ENCODE results near the gene RSPH10B. TPM values are rescaled to one million over a fixed set of nuclear protein-coding genes. Genes with fewer than 3 reads are reported as not detected.
"Not testable (repeated sequence)": the region's sequence is repeated elsewhere in the genome, so short reads cannot be mapped to it uniquely, and the experiment has no call there.

RSPH10B gene
- polyA plus RNA-seq, 3 donors: not detected

DNA sequence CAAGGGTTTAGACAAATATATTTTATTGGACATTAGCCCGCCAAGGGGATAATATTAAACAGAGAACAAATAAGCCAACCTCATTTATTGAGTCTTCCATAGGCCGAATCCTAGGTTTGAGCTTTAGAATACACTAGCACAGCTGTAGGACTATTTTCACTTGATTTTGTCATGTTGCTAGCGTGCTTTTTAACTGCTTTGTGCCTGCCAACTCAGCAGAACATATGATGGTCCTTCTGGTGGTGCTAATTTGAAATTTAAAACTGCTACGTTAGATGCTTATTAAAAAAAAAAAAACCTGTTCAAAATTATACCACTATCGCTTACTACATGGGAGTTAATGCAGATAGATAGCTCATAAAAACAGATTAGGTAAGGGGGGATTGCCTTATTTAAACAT is 86.1 kb downstream of the RSPH10B start:
- H3K27ac ChIP-seq (ENCODE audit: low read depth in 1 of 2, low read length in 2 of 2); H3K9me3 ChIP-seq (replicated peaks in 1 of 2; ENCODE audit: control insufficient read depth in 1 of 2, insufficient read depth in 1 of 2, low read length in 2 of 2); H3K9me3 Mint-ChIP-seq; H3K4me3 Mint-ChIP-seq; H3K9ac ChIP-seq (ENCODE audit: insufficient read depth, low read length, poor library complexity, severe bottlenecking); H3K4me1 ChIP-seq (ENCODE audit: control insufficient read depth in 1 of 2, insufficient read depth in 2 of 2, low read length in 2 of 2); DNase-seq; H4K20me1 ChIP-seq (ENCODE audit: insufficient read depth, low read length); H3K36me3 ChIP-seq (replicated peaks in 1 of 2; ENCODE audit: control insufficient read depth in 1 of 2, insufficient read depth in 2 of 2, low read length in 2 of 2); H3K4me2 ChIP-seq (replicated peaks; ENCODE audit: extremely low read depth, low read length, poor library complexity, severe bottlenecking); H3K79me2 ChIP-seq (ENCODE audit: insufficient read depth, low read length); H3K27ac Mint-ChIP-seq; H2AFZ ChIP-seq (ENCODE audit: insufficient read depth, low read depth, low read length, poor library complexity, severe bottlenecking); H3K27me3 ChIP-seq (ENCODE audit: control insufficient read depth in 2 of 2, insufficient read depth in 2 of 2, low read length in 2 of 2); H3K4me3 ChIP-seq (replicated peaks in 1 of 3; ENCODE audit: low read depth in 2 of 3, low read length in 3 of 3); H3K36me3 Mint-ChIP-seq; H3K4me1 Mint-ChIP-seq; H3K27me3 Mint-ChIP-seq (ENCODE audit: low read depth in 3 of 3); intact Hi-C loops (cut with micrococcal nuclease): not testable (repeated sequence)
- 100% methylated on average over 1 of the region's 5 CpGs for WGBS (ENCODE audit: insufficient coverage)

DNA sequence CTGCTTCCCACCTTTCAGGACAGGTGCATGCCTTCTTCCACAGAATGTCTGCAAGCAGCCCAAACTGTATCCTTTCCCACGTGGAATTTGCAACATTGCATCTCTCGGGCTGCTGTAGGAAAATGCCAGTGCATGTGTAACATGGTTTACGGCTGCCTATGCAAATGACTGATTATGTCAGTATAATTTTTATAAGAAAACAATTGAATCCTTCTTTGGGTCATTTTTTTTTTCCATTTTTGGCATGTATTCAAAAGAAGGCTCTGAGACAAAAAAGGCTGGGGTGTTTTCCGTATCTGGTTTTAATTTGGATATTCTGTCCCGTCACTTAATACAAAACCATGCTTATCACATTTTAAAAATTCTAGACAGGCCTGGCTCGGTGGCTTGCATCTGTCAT is 90.4 kb downstream of the RSPH10B start:
- H3K4me3 Mint-ChIP-seq; H3K36me3 ChIP-seq (replicated peaks in 1 of 2; ENCODE audit: control insufficient read depth in 1 of 2, insufficient read depth in 2 of 2, low read length in 2 of 2); H3K4me1 Mint-ChIP-seq; H3K36me3 Mint-ChIP-seq; intact Hi-C loops (cut with micrococcal nuclease); H3K9me3 ChIP-seq (replicated peaks in 1 of 2; ENCODE audit: control insufficient read depth in 1 of 2, insufficient read depth in 1 of 2, low read length in 2 of 2); H3K27ac Mint-ChIP-seq; DNase-seq; H4K20me1 ChIP-seq (ENCODE audit: insufficient read depth, low read length); H3K79me2 ChIP-seq (ENCODE audit: insufficient read depth, low read length); H3K27me3 Mint-ChIP-seq (ENCODE audit: low read depth in 3 of 3); H2AFZ ChIP-seq (ENCODE audit: insufficient read depth, low read depth, low read length, poor library complexity, severe bottlenecking); H3K4me3 ChIP-seq (replicated peaks in 1 of 3; ENCODE audit: low read depth in 2 of 3, low read length in 3 of 3); H3K27me3 ChIP-seq (ENCODE audit: control insufficient read depth in 2 of 2, insufficient read depth in 2 of 2, low read length in 2 of 2); H3K9ac ChIP-seq (ENCODE audit: insufficient read depth, low read length, poor library complexity, severe bottlenecking); H3K27ac ChIP-seq (ENCODE audit: low read depth in 1 of 2, low read length in 2 of 2); H3K9me3 Mint-ChIP-seq; H3K4me1 ChIP-seq (ENCODE audit: control insufficient read depth in 1 of 2, insufficient read depth in 2 of 2, low read length in 2 of 2); H3K4me2 ChIP-seq (replicated peaks; ENCODE audit: extremely low read depth, low read length, poor library complexity, severe bottlenecking): not testable (repeated sequence)
- WGBS (ENCODE audit: insufficient coverage): 90% methylated on average over 2 of the region's 6 CpGs

DNA sequence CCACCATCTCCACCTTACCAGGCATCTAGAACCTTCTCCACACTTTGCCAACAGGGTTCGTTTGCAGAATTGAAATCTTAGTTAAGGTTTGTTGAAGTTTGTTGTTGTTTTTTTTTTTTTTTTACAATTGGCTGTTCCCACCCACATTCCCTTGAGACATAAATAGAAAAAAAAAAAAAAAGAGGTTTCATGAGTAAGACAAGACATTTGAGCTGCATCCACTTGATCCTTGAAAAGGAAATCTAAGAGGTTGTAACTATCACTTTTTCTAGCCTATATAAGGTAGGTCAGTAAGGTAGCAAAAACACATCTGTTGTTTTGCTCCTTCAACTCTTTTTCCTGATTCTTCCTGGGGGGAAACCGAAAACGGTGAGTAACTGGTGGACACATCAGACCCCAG is 90.9 kb downstream of the RSPH10B start:
- intact Hi-C loops (cut with micrococcal nuclease); H2AFZ ChIP-seq (ENCODE audit: insufficient read depth, low read depth, low read length, poor library complexity, severe bottlenecking); H3K79me2 ChIP-seq (ENCODE audit: insufficient read depth, low read length); H3K9me3 Mint-ChIP-seq; H3K27me3 ChIP-seq (ENCODE audit: control insufficient read depth in 2 of 2, insufficient read depth in 2 of 2, low read length in 2 of 2); H3K4me3 Mint-ChIP-seq; H3K27ac Mint-ChIP-seq; H3K4me3 ChIP-seq (replicated peaks in 1 of 3; ENCODE audit: low read depth in 2 of 3, low read length in 3 of 3); H3K4me2 ChIP-seq (replicated peaks; ENCODE audit: extremely low read depth, low read length, poor library complexity, severe bottlenecking); H3K9ac ChIP-seq (ENCODE audit: insufficient read depth, low read length, poor library complexity, severe bottlenecking); H3K36me3 Mint-ChIP-seq; H3K27ac ChIP-seq (ENCODE audit: low read depth in 1 of 2, low read length in 2 of 2); H3K4me1 ChIP-seq (ENCODE audit: control insufficient read depth in 1 of 2, insufficient read depth in 2 of 2, low read length in 2 of 2); H3K4me1 Mint-ChIP-seq; H4K20me1 ChIP-seq (ENCODE audit: insufficient read depth, low read length); H3K36me3 ChIP-seq (replicated peaks in 1 of 2; ENCODE audit: control insufficient read depth in 1 of 2, insufficient read depth in 2 of 2, low read length in 2 of 2); DNase-seq; H3K9me3 ChIP-seq (replicated peaks in 1 of 2; ENCODE audit: control insufficient read depth in 1 of 2, insufficient read depth in 1 of 2, low read length in 2 of 2); H3K27me3 Mint-ChIP-seq (ENCODE audit: low read depth in 3 of 3): not testable (repeated sequence)
- no CpG with 5 or more reads among the region's 3 CpGs for WGBS (ENCODE audit: insufficient coverage)

Small RNA genes lying within 50 kb of the gene (small RNA-seq; reads per million reads assigned to genes)
- gene RF00019 (ENCODE audit: insufficient read length, low read depth): not detected
- 1.2 reads per million for gene SNORA80D (ENCODE audit: insufficient read length, low read depth)

Other genes with a start within 250 kb of the RSPH10B start
- 10 to 100 TPM; 11.8 to 36.8 (median 14.8) TPM for gene RNF216, start 189.0 kb downstream of the RSPH10B start, polyA plus RNA-seq
- gene OCM, start 89.9 kb downstream of the RSPH10B start, polyA plus RNA-seq: not detected
- 10 to 100 TPM; 43.8 to 74.6 (median 72.8) TPM for gene CCZ1, start 72.0 kb downstream of the RSPH10B start, polyA plus RNA-seq
- gene PMS2, start 38.4 kb upstream of the RSPH10B start, polyA plus RNA-seq: 1 to 10 TPM; 3.8 to 5.1 (median 4.8) TPM
- 10 to 100 TPM; 15.7 to 33.5 (median 32.7) TPM for gene AIMP2, start 38.6 kb upstream of the RSPH10B start, polyA plus RNA-seq
- gene ANKRD61, start 60.7 kb upstream of the RSPH10B start, polyA plus RNA-seq: not detected
- 10 to 100 TPM; 47.4 to 58.0 (median 47.9) TPM for gene EIF2AK1, start 88.5 kb upstream of the RSPH10B start, polyA plus RNA-seq
- gene USP42, start 134.3 kb upstream of the RSPH10B start, polyA plus RNA-seq: 1 to 10 TPM; 1.5 to 5.7 (median 2.8) TPM